Uterus (tissue), 4 donors: ENCODE measurements around the gene RGL3. TPM values are rescaled to one million over a fixed set of nuclear protein-coding genes. Genes with fewer than 3 reads are reported as not detected.

ENCODE experiments used
- DNase-seq, 2 donors: peaks; one replicate each; pipeline ENCODE4 v3.0.0-alpha.2; 2019 to 2020
- H3K27ac ChIP-seq, 2 donors: fragments of 200-600 bp; sonication (generic); 1 replicate in 1 of 2; 2 replicates in 1 of 2; pipeline ENCODE4 v1.5.1; 2016 to 2018
- H3K27me3 ChIP-seq, 2 donors: fragments of 200-600 bp; sonication (generic); one replicate each; pipeline ENCODE4 v1.5.1; 2018 to 2019; ENCODE audit warnings: control low read depth in 1 of 2
- H3K36me3 ChIP-seq, 2 donors: fragments of 200-600 bp; sonication (generic); one replicate each; pipeline ENCODE4 v1.5.1; 2019; ENCODE audit warnings: control low read depth in 1 of 2
- H3K4me1 ChIP-seq, 2 donors: fragments of 200-600 bp; sonication (generic); one replicate each; pipeline ENCODE4 v1.5.1; 2018 to 2019; ENCODE audit warnings: control low read depth in 1 of 2
- H3K4me3 ChIP-seq, 2 donors: fragments of 200-600 bp; sonication (generic); 1 replicate in 1 of 2; 2 replicates in 1 of 2; pipeline ENCODE4 v1.5.1; 2018 to 2019; ENCODE audit warnings: mild to moderate bottlenecking in 1 of 2
- H3K9me3 ChIP-seq, 2 donors: fragments of 200-600 bp; sonication (generic); one replicate each; pipeline ENCODE4 v1.5.1; 2019; ENCODE audit warnings: control low read depth in 1 of 2
- CTCF ChIP-seq, 4 experiments: fragments of 200-600 bp in 2 of 4; fragments of 450-650 bp in 2 of 4; sonication (generic) in 2 of 4; IDR thresholded peaks; one replicate each; pipeline ENCODE4 v1.5.1; 2016 to 2019; ENCODE audit warnings: antibody characterized with exemption in 4 of 4, mild to moderate bottlenecking in 2 of 4, moderate library complexity in 1 of 4
- POLR2A ChIP-seq, 2 donors: fragments of 450-650 bp; IDR thresholded peaks; one replicate each; pipeline ENCODE4 v1.6.1; 2016; ENCODE audit warnings: antibody characterized with exemption in 2 of 2, mild to moderate bottlenecking in 1 of 2, moderate library complexity in 1 of 2
- intact Hi-C: fragments of 100-400 bp; cut with DNase I; formaldehyde crosslinking; loops from one replicate; pipeline ENCODE4 v1.15.1; 2023; ENCODE audit warnings: low total_unique reads
- total RNA-seq, 4 donors: library from RNA; depleted of rRNA in 3 of 4; stranded (reverse); fragments of >200 nt in 3 of 4; gene quantifications; one replicate each; pipeline versions ENCODE4 v1.1.0 to v1.2.4, GENCODE V29; 2014 to 2023
- donor health status: DM: yes; HTN: yes; CAD: no.

The RGL3 gene
- total RNA-seq, 4 donors from 2014 or later = 1.0 to 19.0 (median 13.2) TPM

DNA sequence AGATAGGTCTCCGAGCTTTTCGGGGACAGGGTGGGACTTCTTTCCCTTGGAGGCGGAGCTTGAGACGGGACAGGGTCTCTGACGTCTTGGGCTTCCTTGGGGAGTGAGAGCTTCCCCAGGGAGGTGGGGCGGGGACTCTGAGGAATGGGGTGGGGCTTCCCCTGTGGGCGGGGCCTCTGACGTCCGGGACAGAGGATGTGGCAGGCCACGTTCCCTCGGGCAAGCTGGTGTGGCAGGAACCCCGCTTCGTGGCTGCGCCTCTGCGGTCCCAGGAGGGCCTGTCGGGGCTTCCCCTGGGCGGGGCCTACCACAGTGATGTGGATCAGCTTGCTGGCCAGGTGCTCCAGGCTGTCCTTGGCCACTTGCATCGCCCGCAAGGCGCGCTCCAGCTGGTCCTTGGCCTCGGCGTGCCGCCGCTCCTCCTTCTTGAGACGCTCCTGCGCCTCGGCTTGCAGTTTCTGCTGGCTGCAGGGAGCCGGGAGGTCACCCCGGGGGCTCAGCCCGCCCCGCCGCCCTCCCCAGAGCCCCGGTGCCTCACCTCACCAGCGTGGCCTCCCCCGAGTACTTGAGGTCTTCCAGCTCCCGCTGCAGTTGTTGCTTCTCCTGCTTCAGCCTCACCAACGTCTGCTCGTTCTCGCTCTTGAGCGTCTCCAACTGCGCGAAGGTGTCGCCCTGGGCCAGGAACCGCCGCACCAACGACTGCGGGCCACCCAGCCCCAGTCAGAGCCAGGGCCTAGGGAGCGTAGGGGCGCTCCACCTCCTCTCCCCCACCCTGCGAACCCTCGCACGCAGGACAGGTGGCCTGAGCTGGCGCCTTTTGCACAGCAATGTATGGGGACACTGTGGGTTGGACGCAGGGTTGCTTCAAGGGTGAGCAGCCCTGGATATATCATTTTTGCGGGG is 3.3 kb upstream of the RGL3 start:
- Histone ChIP-seq H3K36me3 (no peaks in the 10 kb centered on the region), H3K4me3 (no peak overlapping the region), H3K27ac (peak overlapping the region in 1 of 2 donors; percentile 53), H3K9me3 (no peaks in the 10 kb centered on the region), H3K27me3 (peaks cover 14 to 17% of the 10 kb centered on the region in 2 donors), H3K4me1 (peaks cover 0 to 17% of the 10 kb centered on the region in 2 donors)
- intact Hi-C loops = no loop called here
- no peak for TF ChIP-seq POLR2A (IDR thresholded peaks at IDR 0.05)
- TF ChIP-seq CTCF (IDR thresholded peaks at IDR 0.05) = no peak
- DNase-seq = peak; percentile 55 to 59

DNA sequence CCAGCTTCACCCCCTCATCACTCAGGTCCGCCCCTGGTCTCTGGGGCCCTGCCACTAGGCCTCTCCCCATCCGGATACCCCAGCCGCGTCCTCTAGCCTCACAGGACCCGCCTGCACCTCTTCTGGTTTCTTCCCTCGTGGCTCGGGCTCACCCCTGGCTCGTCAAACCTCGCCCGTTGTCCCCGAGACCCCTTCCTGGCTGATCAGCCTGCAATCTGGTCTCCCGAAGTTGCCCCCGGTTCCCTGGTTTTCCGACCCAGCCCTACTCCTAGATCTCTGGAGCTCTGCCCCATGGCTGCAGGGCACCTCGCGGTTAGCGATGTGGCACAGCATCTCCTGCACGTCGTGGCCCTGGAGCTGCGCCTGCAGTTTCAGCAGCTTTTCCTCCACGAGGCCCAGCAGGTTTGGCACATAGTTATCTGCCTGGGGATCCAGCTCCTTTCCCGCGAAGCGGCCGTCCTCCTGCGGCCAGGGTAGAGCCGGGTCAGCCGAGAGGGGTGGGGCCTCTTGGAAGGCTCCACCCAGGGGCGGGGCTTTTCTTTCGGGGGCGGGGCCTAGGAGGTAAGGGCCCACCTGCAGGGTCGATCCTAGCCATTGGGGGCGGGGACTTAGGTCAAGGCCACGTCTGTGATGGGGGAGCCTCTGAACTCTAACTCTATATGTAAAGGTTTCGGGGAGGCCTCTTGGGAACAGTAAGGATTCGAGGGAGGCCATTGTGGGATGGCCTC is 2.4 kb upstream of the RGL3 start:
- peaks cover 14 to 17% of the 10 kb centered on the region in 2 donors for H3K27me3 ChIP-seq
- H3K9me3 ChIP-seq = no peaks in the 10 kb centered on the region
- H3K4me1 ChIP-seq = peaks cover 0 to 17% of the 10 kb centered on the region in 2 donors
- DNase-seq = no peak
- no peak overlapping the region for H3K4me3 ChIP-seq
- TF ChIP-seq POLR2A (IDR thresholded peaks at IDR 0.05) (no peak), CTCF (IDR thresholded peaks at IDR 0.05) (no peak)
- H3K27ac ChIP-seq = peak overlapping the region; percentile 50 to 53
- intact Hi-C loops = no loop called here
- no peaks in the 10 kb centered on the region for H3K36me3 ChIP-seq

DNA sequence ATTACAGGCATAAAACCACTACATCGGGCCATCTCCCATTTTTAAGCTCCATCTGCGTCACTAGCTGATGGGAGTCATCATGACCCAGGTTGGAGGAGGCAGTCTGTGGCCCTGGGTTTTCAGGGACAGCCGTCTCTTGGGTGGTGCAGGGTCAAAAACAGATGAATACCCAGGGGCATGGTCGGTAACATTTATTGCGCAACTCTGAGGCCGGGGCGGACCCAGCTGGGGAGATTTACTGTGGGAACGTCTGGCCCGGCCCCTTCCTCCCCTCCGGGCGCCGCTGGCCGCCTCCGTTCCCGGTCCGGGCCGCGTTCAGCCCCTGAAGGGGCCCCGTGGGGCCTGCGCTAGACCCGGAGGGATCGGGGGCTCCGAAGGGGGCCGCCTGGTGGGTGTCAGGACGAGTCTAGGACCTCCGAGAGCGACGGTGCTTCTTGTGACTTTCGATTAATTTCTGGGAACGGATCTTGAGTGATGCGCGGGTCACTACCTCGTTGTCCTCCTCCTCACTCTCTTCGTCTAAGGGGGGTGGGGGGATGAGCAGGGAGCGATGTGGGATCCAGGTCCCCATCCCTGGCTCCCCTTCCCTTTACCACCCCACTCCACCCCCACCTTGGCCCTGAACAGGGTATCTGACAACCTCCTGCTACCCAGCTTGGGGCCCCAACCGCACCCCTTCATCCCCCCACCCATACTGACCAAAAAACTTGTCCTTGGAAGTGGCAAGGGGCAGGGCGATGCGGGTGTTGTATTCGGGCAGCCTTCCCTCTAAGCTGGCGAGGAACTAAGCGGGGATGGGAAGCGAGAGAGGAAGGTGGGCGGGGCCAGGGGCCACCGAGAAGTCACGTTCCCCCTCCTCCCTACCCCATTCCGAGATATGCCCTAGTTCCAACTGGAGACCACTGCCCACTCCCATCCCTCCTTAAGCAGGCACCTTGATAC is 1.6 kb upstream of the RGL3 start:
- intact Hi-C loops = no loop called here
- TF ChIP-seq POLR2A (IDR thresholded peaks at IDR 0.05) = peak in 1 of 2 donors; percentile 19
- TF ChIP-seq CTCF (IDR thresholded peaks at IDR 0.05) = no peak
- peak; percentile 60 to 68 for DNase-seq
- peaks cover 14 to 17% of the 10 kb centered on the region in 2 donors for H3K27me3 ChIP-seq
- H3K4me1 ChIP-seq = peaks cover 0 to 17% of the 10 kb centered on the region in 2 donors
- H3K36me3 ChIP-seq = no peaks in the 10 kb centered on the region
- peak overlapping the region; percentile 6 to 8 for H3K4me3 ChIP-seq
- H3K27ac ChIP-seq = peak overlapping the region; percentile 50 to 53
- H3K9me3 ChIP-seq = no peaks in the 10 kb centered on the region

DNA sequence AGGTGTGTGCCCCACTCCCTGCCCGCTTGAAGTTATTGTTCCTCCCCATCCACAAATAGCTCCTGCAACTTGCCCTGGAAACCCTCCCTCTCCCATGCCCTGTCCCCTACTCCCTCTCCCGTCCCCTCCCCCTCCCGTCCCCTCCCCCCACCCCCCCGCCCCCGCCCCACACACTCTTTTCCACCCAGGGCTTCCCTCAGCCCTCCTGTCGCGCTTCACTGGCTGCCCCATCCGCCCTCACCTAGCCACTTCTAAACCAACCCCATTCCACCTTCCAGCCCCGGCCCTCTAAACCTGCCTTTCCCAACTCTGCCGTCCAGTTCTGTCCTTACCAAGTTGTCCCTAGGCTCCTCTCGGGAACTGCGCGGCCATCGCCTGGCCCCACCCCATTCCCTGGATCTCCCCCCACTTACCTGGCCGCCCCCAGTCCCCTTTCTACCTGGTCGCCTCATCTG is 993 bp downstream of the RGL3 start:
- Histone ChIP-seq H3K4me3 (peak overlapping the region; percentile 24 to 29), H3K9me3 (no peaks in the 10 kb centered on the region), H3K36me3 (no peaks in the 10 kb centered on the region), H3K27ac (peak overlapping the region in 1 of 2 donors; percentile 43), H3K27me3 (peaks cover 14 to 17% of the 10 kb centered on the region in 2 donors), H3K4me1 (peaks cover 0 to 17% of the 10 kb centered on the region in 2 donors)
- DNase-seq = no peak
- TF ChIP-seq POLR2A (IDR thresholded peaks at IDR 0.05) = no peak
- TF ChIP-seq CTCF (IDR thresholded peaks at IDR 0.05) = no peak
- intact Hi-C loops = no loop called here
